T-cell (primary cell): ENCODE measurements around the gene TDRD3. TPM values are rescaled to one million over a fixed set of nuclear protein-coding genes. Genes with fewer than 3 reads are reported as not detected.

Source experiments
- ATAC-seq, 4 experiments: fragments of 200-7000 bp in 3 of 4; fragments of 150-1000 bp in 1 of 4; cut with Tn5 transposase; replicated peaks in 1 of 4; 1 replicate in 3 of 4; 2 replicates in 1 of 4; pipeline ENCODE4 v1.10.0; 2021; ENCODE audit warnings: moderate library complexity in 3 of 4, mild to moderate bottlenecking in 2 of 4, moderate number of reproducible peaks in 1 of 4
- CTCF ChIA-PET, 2 donors: fragments of 300-600 bp; sonication (Branson Sonifier 250); formaldehyde crosslinking; loops; one replicate each; lab custom pipeline; 2022; ENCODE audit warnings: antibody characterized with exemption in 2 of 2; lab: Charles Lee
- POLR2A ChIA-PET, 2 donors: fragments of 300-600 bp; sonication (Branson Sonifier 250); formaldehyde crosslinking; loops; one replicate each; lab custom pipeline; 2022; ENCODE audit warnings: antibody characterized with exemption in 2 of 2; lab: Charles Lee
- DNase-seq, 35 experiments: peaks; one replicate each; pipeline versions ENCODE4 v3.0.0 to v3.0.0-alpha.2; 2013 to 2023
- H3K27ac ChIP-seq: one replicate; pipeline ENCODE4 v1.5.1; 2013; ENCODE audit warnings: low read length
- H3K27me3 ChIP-seq, 2 experiments: replicated peaks in 1 of 2; 1 replicate in 1 of 2; 2 replicates in 1 of 2; pipeline versions ENCODE4 v1.6.1 to v1.7.0; 2013; ENCODE audit warnings: low read length in 1 of 2, mixed read lengths in 1 of 2; ENCODE audit not compliant: control insufficient read depth in 2 of 2, insufficient read depth in 2 of 2; ENCODE audit errors: extremely low read depth in 1 of 2
- H3K36me3 ChIP-seq, 2 donors: 1 replicate in 1 of 2; 2 replicates in 1 of 2; pipeline versions ENCODE4 v1.6.1 to v1.7.0; 2013; ENCODE audit warnings: low read length in 1 of 2; ENCODE audit not compliant: control insufficient read depth in 2 of 2, insufficient read depth in 1 of 2; ENCODE audit errors: extremely low read depth in 1 of 2
- H3K4me1 ChIP-seq, 2 experiments: 1 replicate in 1 of 2; 2 replicates in 1 of 2; pipeline versions ENCODE4 v1.6.1 to v1.7.0; 2013; ENCODE audit warnings: low read length in 2 of 2, mixed read lengths in 1 of 2; ENCODE audit not compliant: insufficient read depth in 2 of 2, control insufficient read depth in 1 of 2; ENCODE audit errors: extremely low read depth in 1 of 2
- H3K4me3 ChIP-seq, 2 donors: 1 replicate in 1 of 2; 2 replicates in 1 of 2; pipeline versions ENCODE4 v1.5.1 to v1.7.0; 2013; ENCODE audit warnings: mild to moderate bottlenecking in 2 of 2, low read length in 1 of 2, moderate library complexity in 1 of 2; ENCODE audit not compliant: control insufficient read depth in 1 of 2; ENCODE audit errors: extremely low read depth in 1 of 2
- H3K9me3 ChIP-seq: 2 replicates; pipeline ENCODE4 v1.7.0; 2013
- H3K27ac Mint-ChIP-seq, 2 donors: one replicate each; pipeline ENCODE4 v1.8.0; 2020 to 2021; ENCODE audit warnings: mild to moderate bottlenecking in 2 of 2, mixed read lengths in 2 of 2
- H3K27me3 Mint-ChIP-seq, 2 donors: one replicate each; pipeline ENCODE4 v1.8.0; 2021 to 2022; ENCODE audit warnings: mixed read lengths in 2 of 2
- H3K36me3 Mint-ChIP-seq: one replicate; pipeline ENCODE4 v1.8.0; 2021; ENCODE audit warnings: mixed read lengths
- H3K4me1 Mint-ChIP-seq, 3 donors: one replicate each; pipeline ENCODE4 v1.8.0; 2020 to 2022; ENCODE audit warnings: mixed read lengths in 3 of 3, mild to moderate bottlenecking in 1 of 3
- H3K4me3 Mint-ChIP-seq, 3 donors: one replicate each; pipeline ENCODE4 v1.8.0; 2020 to 2022; ENCODE audit warnings: mild to moderate bottlenecking in 3 of 3, mixed read lengths in 3 of 3, moderate library complexity in 3 of 3
- H3K9me3 Mint-ChIP-seq, 3 donors: one replicate each; pipeline ENCODE4 v1.8.0; 2020 to 2022; ENCODE audit warnings: mixed read lengths in 3 of 3
- WGBS: methylation state at CpG from one replicate; pipeline ENCODE4 v1.1.5; 2013; ENCODE audit warnings: missing lambda C conversion rate; ENCODE audit not compliant: insufficient coverage; 5-methylcytosine and 5-hydroxymethylcytosine counted together
- total RNA-seq, 35 experiments: library from RNA in 6 of 35; stranded (reverse) in 6 of 35; fragments of 120-200 nt in 1 of 35; gene quantifications; one replicate each; pipeline versions ENCODE4 v1.2.1 to v1.2.4 and lab custom pipeline; 2013 to 2026

Gene TDRD3
- total RNA-seq, 5 donors from 2014 or later (not counting 1 experiment from before 2014, with no cell fraction given), result 23.6 to 30.4 (median 26.8) TPM

GRCh38 chr13:60417734-60418133, 20.7 kb downstream of the TDRD3 start:
- ChIA-PET CTCF (no interaction called here), POLR2A (interaction anchor here in 1 of 2 donors (0.6 kb wide), 1 partner anchor 29 kb away, joined by 3 read pairs; no protein-coding TSS in a partner anchor)
- H3K36me3 Mint-ChIP-seq, result peaks cover 26% of the 10 kb centered on the region
- no peak overlapping the region for H3K27ac Mint-ChIP-seq
- Histone ChIP-seq H3K27ac (no peak overlapping the region), H3K36me3 (no peaks in the 10 kb centered on the region), H3K4me1 (no peaks in the 10 kb centered on the region), H3K27me3 (no peaks in the 10 kb centered on the region), H3K9me3 (no peaks in the 10 kb centered on the region), H3K4me3 (no peak overlapping the region)
- DNase-seq (no peak), ATAC-seq (no peak)
- H3K4me1 Mint-ChIP-seq, result peaks cover 19 to 37% (median 21%) of the 10 kb centered on the region in 3 donors
- WGBS, result 79% methylated on average over 2 of the region's 2 CpGs
- H3K9me3 Mint-ChIP-seq, result peaks cover 0 to 11% (median 0%) of the 10 kb centered on the region in 3 donors
- no peak overlapping the region for H3K4me3 Mint-ChIP-seq
- H3K27me3 Mint-ChIP-seq, result no peaks in the 10 kb centered on the region

- Mint-ChIP-seq H3K36me3 (peaks cover 26% of the 10 kb centered on the region), H3K4me3 (no peak overlapping the region), H3K9me3 (peaks cover 0 to 11% (median 0%) of the 10 kb centered on the region in 3 donors), H3K4me1 (peaks cover 15 to 33% (median 16%) of the 10 kb centered on the region in 3 donors), H3K27me3 (no peaks in the 10 kb centered on the region), H3K27ac (no peak overlapping the region)
- H3K4me1 ChIP-seq, result no peaks in the 10 kb centered on the region
- H3K4me3 ChIP-seq, result no peak overlapping the region
- ChIA-PET CTCF (interaction anchor here in 1 of 2 donors (0.7 kb wide), 1 partner anchor 1719 kb away, joined by 3 read pairs; no protein-coding TSS in a partner anchor), POLR2A (no interaction called here)
- no CpG with 5 or more reads among the region's 2 CpGs for WGBS
- no peaks in the 10 kb centered on the region for H3K36me3 ChIP-seq
- DNase-seq (no peak), ATAC-seq (no peak)
- no peak overlapping the region for H3K27ac ChIP-seq
- no peaks in the 10 kb centered on the region for H3K27me3 ChIP-seq
- no peaks in the 10 kb centered on the region for H3K9me3 ChIP-seq
These were observed 21.9 kb downstream of the TDRD3 start for GRCh38 chr13:60418954-60419353.

- no peaks in the 10 kb centered on the region for H3K27me3 ChIP-seq
- H3K9me3 ChIP-seq, result no peaks in the 10 kb centered on the region
- no peaks in the 10 kb centered on the region for H3K4me1 ChIP-seq
- no peak overlapping the region for H3K4me3 Mint-ChIP-seq
- no peaks in the 10 kb centered on the region for H3K9me3 Mint-ChIP-seq
- H3K4me3 ChIP-seq, result no peak overlapping the region
- DNase-seq (no peak), ATAC-seq (no peak)
- no peak overlapping the region for H3K27ac Mint-ChIP-seq
- H3K36me3 ChIP-seq, result no peaks in the 10 kb centered on the region
- ChIA-PET CTCF (no interaction called here), POLR2A (no interaction called here)
- peaks cover 5% of the 10 kb centered on the region for H3K36me3 Mint-ChIP-seq
- WGBS, result no CpG with 5 or more reads among the region's 4 CpGs
- peaks cover 26 to 43% (median 36%) of the 10 kb centered on the region in 3 donors for H3K4me1 Mint-ChIP-seq
- H3K27me3 Mint-ChIP-seq, result no peaks in the 10 kb centered on the region
- H3K27ac ChIP-seq, result no peak overlapping the region
These were observed 28.3 kb downstream of the TDRD3 start for GRCh38 chr13:60425332-60425731.

- POLR2A ChIA-PET, result no interaction called here
- H3K27ac Mint-ChIP-seq, result peak overlapping the region in 1 of 2 donors; percentile 27
- CTCF ChIA-PET, result interaction anchor here in 1 of 2 donors (0.7 to 0.8 kb wide), 3 partner anchors 12 to 746 kb away, joined by 3 to 4 read pairs (median 3); partner anchors contain the start of gene TDRD3
- H3K9me3 ChIP-seq, result no peaks in the 10 kb centered on the region
- no peaks in the 10 kb centered on the region for H3K27me3 Mint-ChIP-seq
- ATAC-seq (no peak), DNase-seq (no peak)
- no peaks in the 10 kb centered on the region for H3K36me3 ChIP-seq
- no peaks in the 10 kb centered on the region for H3K27me3 ChIP-seq
- H3K4me3 Mint-ChIP-seq, result no peak overlapping the region
- peaks cover 26 to 43% (median 36%) of the 10 kb centered on the region in 3 donors for H3K4me1 Mint-ChIP-seq
- no peaks in the 10 kb centered on the region for H3K9me3 Mint-ChIP-seq
- WGBS, result no CpG with 5 or more reads among the region's 1 CpG
- no peak overlapping the region for H3K4me3 ChIP-seq
- H3K4me1 ChIP-seq, result no peaks in the 10 kb centered on the region
- H3K27ac ChIP-seq, result no peak overlapping the region
- H3K36me3 Mint-ChIP-seq, result peaks cover 3% of the 10 kb centered on the region
These were observed 29.1 kb downstream of the TDRD3 start for GRCh38 chr13:60426075-60426474.

- Histone ChIP-seq H3K4me3 (no peak overlapping the region), H3K27ac (peak overlapping the region; percentile 30), H3K9me3 (no peaks in the 10 kb centered on the region), H3K36me3 (no peaks in the 10 kb centered on the region), H3K27me3 (no peaks in the 10 kb centered on the region), H3K4me1 (no peaks in the 10 kb centered on the region)
- H3K27ac Mint-ChIP-seq, result peak overlapping the region; percentile 84 to 91
- DNase-seq, result peak in 1 of 35 experiments; percentile 32
- peaks cover 26 to 43% (median 37%) of the 10 kb centered on the region in 3 donors for H3K4me1 Mint-ChIP-seq
- H3K9me3 Mint-ChIP-seq, result no peaks in the 10 kb centered on the region
- WGBS, result no CpG with 5 or more reads among the region's 5 CpGs
- no peaks in the 10 kb centered on the region for H3K36me3 Mint-ChIP-seq
- H3K4me3 Mint-ChIP-seq, result peak overlapping the region; percentile 42 to 56 (median 56)
- H3K27me3 Mint-ChIP-seq, result no peaks in the 10 kb centered on the region
- peak in 3 of 4 experiments; percentile 27 to 50 (median 29) for ATAC-seq
- ChIA-PET CTCF (interaction anchor here (0.6 to 1.4 kb wide), 6 partner anchors 11 to 748 kb away, joined by 3 to 6 read pairs (median 3); partner anchors contain the start of gene TDRD3 (in 1 of the 2)), POLR2A (no interaction called here)
These were observed 30.3 kb downstream of the TDRD3 start for GRCh38 chr13:60427285-60427684.

- no peak overlapping the region for H3K27ac ChIP-seq
- H3K4me3 ChIP-seq, result no peak overlapping the region
- POLR2A ChIA-PET, result no interaction called here
- ATAC-seq (peak; percentile 77 to 82 (median 81)), DNase-seq (peak in 2 of 35 experiments; percentile 10 to 76)
- Mint-ChIP-seq H3K4me1 (peaks cover 32 to 38% (median 36%) of the 10 kb centered on the region in 3 donors), H3K27ac (no peak overlapping the region), H3K27me3 (no peaks in the 10 kb centered on the region), H3K4me3 (no peak overlapping the region), H3K9me3 (no peaks in the 10 kb centered on the region), H3K36me3 (no peaks in the 10 kb centered on the region)
- no peaks in the 10 kb centered on the region for H3K27me3 ChIP-seq
- H3K36me3 ChIP-seq, result no peaks in the 10 kb centered on the region
- CTCF ChIA-PET, result interaction anchor here (0.5 to 2.6 kb wide), 18 partner anchors 10 to 1279 kb away, joined by 3 to 43 read pairs (median 6); partner anchors contain the start of gene TDRD3 (in 1 of the 2)
- H3K9me3 ChIP-seq, result no peaks in the 10 kb centered on the region
- no peaks in the 10 kb centered on the region for H3K4me1 ChIP-seq
These were observed 34.2 kb downstream of the TDRD3 start for GRCh38 chr13:60431108-60431700.
